ENCODE measurements around the gene TECRL. TPM values are rescaled to one million over a fixed set of nuclear protein-coding genes. Genes with fewer than 3 reads are reported as not detected.

TECRL gene
- total and polyA plus RNA-seq, 10 of the 15 experiments (the other 5 are each of a cell fraction or from before 2014, with no cell fraction given), result 0.10 TPM; not detected in 9

- in situ Hi-C loops (cut with MboI), result no loop called here
- no peaks in the 10 kb centered on the region for H3K79me2 ChIP-seq (ENCODE audit: control insufficient read depth, insufficient read depth, low read length)
- FAIRE-seq (no peak), ATAC-seq (no peak), DNase-seq (ENCODE audit: low read depth, low spot score) (no peak)
- intact Hi-C loops (cut with micrococcal nuclease; ENCODE audit: unreplicated experiment), result no loop called here
- H2AFZ ChIP-seq (ENCODE audit: control insufficient read depth, low read depth, low read length), result no peak overlapping the region
- RAD21 ChIA-PET (ENCODE audit: unreplicated experiment), result no interaction called here
- H3K4me3 ChIP-seq, result no peak overlapping the region
- H3K4me1 ChIP-seq (ENCODE audit: control insufficient read depth, insufficient read depth, low read length), result no peaks in the 10 kb centered on the region
- no peak overlapping the region for H3K9ac ChIP-seq (ENCODE audit: control insufficient read depth, insufficient read depth, low read length)
- no peaks in the 10 kb centered on the region for H3K9me3 ChIP-seq (replicated peaks; ENCODE audit: control insufficient read depth, insufficient read depth, low read length)
- H3K4me2 ChIP-seq (ENCODE audit: control insufficient read depth, insufficient read depth), result no peak overlapping the region
- SMC1A ChIA-PET (ENCODE audit: uncharacterized antibody, unreplicated experiment), result no interaction called here
- CTCF ChIA-PET, result no interaction called here
- no peaks in the 10 kb centered on the region for H3K27me3 ChIP-seq (replicated peaks in 1 of 2; ENCODE audit: control insufficient read depth in 2 of 2, insufficient read depth in 2 of 2, low read length in 1 of 2)
- WGBS (ENCODE audit: insufficient coverage, insufficient replicate concordance, low lambda C conversion rate, missing lambda C conversion rate), result 0% methylated on average over 3 of the region's 3 CpGs
- POLR2A ChIA-PET, result no interaction called here
- H3K27ac ChIP-seq (ENCODE audit: control insufficient read depth, insufficient read depth), result no peak overlapping the region
- no TSS peak for BruUV-seq (replicated peaks)
- H4K20me1 ChIP-seq (ENCODE audit: control insufficient read depth, insufficient read depth), result no peaks in the 10 kb centered on the region
- TF ChIP-seq BCL11A (IDR thresholded peaks at IDR 0.05; ENCODE audit: low read depth, low read length), result no peak
- TF ChIP-seq STAT1 (conservative IDR thresholded peaks at IDR 0.05), result no peak
- no peak for TF ChIP-seq USF1 (IDR thresholded peaks at IDR 0.05; ENCODE audit: borderline replicate concordance, extremely low read length, insufficient read depth, low read depth, low read length)
- TF ChIP-seq SMC3 (IDR thresholded peaks at IDR 0.05; ENCODE audit: borderline replicate concordance, low read length), result no peak
- no peaks in the 10 kb centered on the region for H3K36me3 ChIP-seq (ENCODE audit: control insufficient read depth in 2 of 2, insufficient read depth in 2 of 2, low read length in 1 of 2)
These were observed 67.5 kb downstream of the TECRL start for GRCh38 chr4:64341711-64342110.

GRCh38 chr4:64340218-64341110 lies 68.8 kb downstream of the TECRL start:
- DNase-seq (ENCODE audit: low read depth, low spot score), result no peak
- no peaks in the 10 kb centered on the region for H3K4me1 ChIP-seq (ENCODE audit: control insufficient read depth, insufficient read depth, low read length)
- intact Hi-C loops (cut with micrococcal nuclease; ENCODE audit: unreplicated experiment) (no loop called here), in situ Hi-C loops (cut with MboI) (no loop called here)
- H3K36me3 ChIP-seq (ENCODE audit: control insufficient read depth in 2 of 2, insufficient read depth in 2 of 2, low read length in 1 of 2), result no peaks in the 10 kb centered on the region
- ChIA-PET SMC1A (ENCODE audit: uncharacterized antibody, unreplicated experiment) (no interaction called here), CTCF (no interaction called here), RAD21 (ENCODE audit: unreplicated experiment) (no interaction called here), POLR2A (no interaction called here)
- H4K20me1 ChIP-seq (ENCODE audit: control insufficient read depth, insufficient read depth), result no peaks in the 10 kb centered on the region
- no peak overlapping the region for H3K4me3 ChIP-seq
- no peak overlapping the region for H3K27ac ChIP-seq (ENCODE audit: control insufficient read depth, insufficient read depth)
- FAIRE-seq, result no peak
- no TSS peak for BruUV-seq (replicated peaks)
- no peaks in the 10 kb centered on the region for H3K79me2 ChIP-seq (ENCODE audit: control insufficient read depth, insufficient read depth, low read length)
- no peaks in the 10 kb centered on the region for H3K9me3 ChIP-seq (replicated peaks; ENCODE audit: control insufficient read depth, insufficient read depth, low read length)
- H2AFZ ChIP-seq (ENCODE audit: control insufficient read depth, low read depth, low read length), result no peak overlapping the region
- 11% methylated on average over 5 of the region's 5 CpGs for WGBS (ENCODE audit: insufficient coverage, insufficient replicate concordance, low lambda C conversion rate, missing lambda C conversion rate)
- ATAC-seq, result no peak
- H3K27me3 ChIP-seq (replicated peaks in 1 of 2; ENCODE audit: control insufficient read depth in 2 of 2, insufficient read depth in 2 of 2, low read length in 1 of 2), result no peaks in the 10 kb centered on the region
- no peak overlapping the region for H3K9ac ChIP-seq (ENCODE audit: control insufficient read depth, insufficient read depth, low read length)
- no peak overlapping the region for H3K4me2 ChIP-seq (ENCODE audit: control insufficient read depth, insufficient read depth)
- TF ChIP-seq JUNB (IDR thresholded peaks at IDR 0.05) (no peak), ZBTB4 (CRISPR knock-in tag; IDR thresholded peaks at IDR 0.05) (no peak), TAF1 (IDR thresholded peaks at IDR 0.05; ENCODE audit: borderline replicate concordance, low read depth, low read length) (no peak), MYC (IDR thresholded peaks at IDR 0.05; ENCODE audit: insufficient read depth, insufficient read length, insufficient replicate concordance, low read length, severe bottlenecking) (no peak), DPF2 (IDR thresholded peaks at IDR 0.05) (no peak), ZNF207 (IDR thresholded peaks at IDR 0.05; ENCODE audit: borderline replicate concordance) (no peak), NFYB (IDR thresholded peaks at IDR 0.05; ENCODE audit: insufficient read depth, low read depth, low read length) (no peak), FOXM1 (IDR thresholded peaks at IDR 0.05; ENCODE audit: low read depth, low read length) (no peak), NR2F1 (conservative IDR thresholded peaks at IDR 0.05) (no peak)
